SK-N-SH (cell line): ENCODE results near the gene TBX21. TPM values are rescaled to one million over a fixed set of nuclear protein-coding genes. Genes with fewer than 3 reads are reported as not detected.
A peak's percentile ranks its signal among the peaks of the same experiment; 100 is the strongest.

Experiments
- CTCF ChIA-PET: fragments of 300-600, 350-600 bp; formaldehyde crosslinking; extraction: SDS; loops from one replicate; lab custom pipeline; 2021; lab: Yijun Ruan, JAX
- POLR2A ChIA-PET: fragments of 350-600 bp; sonication (Branson Sonifier 250); formaldehyde crosslinking; extraction: SDS; loops from one replicate; lab custom pipeline; 2020; ENCODE audit warnings: antibody characterized with exemption, inconsistent platforms; lab: Yijun Ruan, JAX
- DNase-seq: peaks from one replicate; pipeline ENCODE4 v3.0.0; 2012
- H2AFZ ChIP-seq: fragments of 200-600 bp; sonication (generic); 2 replicates; pipeline ENCODE4 v1.8.1; 2016; ENCODE audit warnings: antibody characterized with exemption, mild to moderate bottlenecking, low read depth
- H3F3A ChIP-seq: fragments of 200-600 bp; sonication (generic); replicated peaks from 2 replicates; pipeline ENCODE3; 2016; ENCODE audit warnings: antibody characterized with exemption, mild to moderate bottlenecking; ENCODE audit not compliant: insufficient read depth
- H3K27ac ChIP-seq, 2 experiments: fragments of 200-500 bp in 1 of 2; fragments of 200-600 bp in 1 of 2; sonication (Bioruptor generic) in 1 of 2; sonication (generic), shearing (Covaris generic) in 1 of 2; 2 replicates each; pipeline versions ENCODE4 v1.5.1 to v1.6.1; 2014 to 2016; ENCODE audit warnings: low read depth in 2 of 2, inconsistent platforms in 1 of 2, low read length in 1 of 2, mild to moderate bottlenecking in 1 of 2, mixed read lengths in 1 of 2
- H3K27me3 ChIP-seq: fragments of 200-600 bp; sonication (generic), shearing (Covaris generic); 2 replicates; pipeline ENCODE4 v1.6.1; 2016; ENCODE audit warnings: mixed run types; ENCODE audit not compliant: insufficient read depth
- H3K36me3 ChIP-seq, 2 experiments: fragments of 200-500 bp in 1 of 2; fragments of 200-600 bp in 1 of 2; sonication (Bioruptor generic) in 1 of 2; sonication (generic) in 1 of 2; replicated peaks in 1 of 2; 2 replicates each; pipeline versions ENCODE3 to v1.5.1; 2014 to 2016; ENCODE audit warnings: low read length in 1 of 2, mild to moderate bottlenecking in 1 of 2; ENCODE audit not compliant: insufficient read depth in 2 of 2, control insufficient read depth in 1 of 2
- H3K4me1 ChIP-seq, 2 experiments: fragments of 200-500 bp in 1 of 2; fragments of 200-600 bp in 1 of 2; sonication (Bioruptor generic) in 1 of 2; sonication (generic), shearing (Covaris generic) in 1 of 2; 2 replicates each; pipeline versions ENCODE4 v1.5.1 to v1.6.1; 2014 to 2016; ENCODE audit warnings: low read depth in 1 of 2, low read length in 1 of 2, mixed run types in 1 of 2; ENCODE audit not compliant: insufficient read depth in 2 of 2, control insufficient read depth in 1 of 2
- H3K4me2 ChIP-seq: fragments of 200-600 bp; sonication (generic), shearing (Covaris generic); 2 replicates; pipeline ENCODE4 v1.6.1; 2017; ENCODE audit warnings: mixed run types
- H3K4me3 ChIP-seq, 2 experiments: fragments of 200-500 bp in 1 of 2; fragments of 200-600 bp in 1 of 2; sonication (Bioruptor generic) in 1 of 2; sonication (generic), shearing (Covaris generic) in 1 of 2; 2 replicates each; pipeline versions ENCODE4 v1.5.1 to v1.8.1; 2014 to 2016; ENCODE audit warnings: low read depth in 2 of 2, inconsistent platforms in 1 of 2, low read length in 1 of 2, mild to moderate bottlenecking in 1 of 2, mixed read lengths in 1 of 2, moderate library complexity in 1 of 2
- H3K79me2 ChIP-seq: fragments of 200-600 bp; sonication (generic); 2 replicates; pipeline ENCODE4 v1.8.1; 2017; ENCODE audit warnings: mild to moderate bottlenecking; ENCODE audit not compliant: insufficient read depth
- H3K9ac ChIP-seq: fragments of 200-600 bp; sonication (generic); 2 replicates; pipeline ENCODE4 v1.6.1; 2017; ENCODE audit warnings: mixed run types
- H3K9me2 ChIP-seq: fragments of 200-600 bp; sonication (generic); 2 replicates; pipeline ENCODE4 v1.6.1; 2017; ENCODE audit warnings: mixed run types
- H3K9me3 ChIP-seq: fragments of 200-600 bp; sonication (generic); 2 replicates; pipeline ENCODE4 v1.6.1; 2017; ENCODE audit warnings: mixed run types, mild to moderate bottlenecking, moderate library complexity
- H4K20me1 ChIP-seq: fragments of 200-600 bp; sonication (generic); 2 replicates; pipeline ENCODE4 v1.6.1; 2017; ENCODE audit warnings: mild to moderate bottlenecking, mixed run types; ENCODE audit not compliant: insufficient read depth
- EP300 ChIP-seq, 2 experiments: IDR thresholded peaks; 2 replicates each; pipeline versions ENCODE4 v1.4.0 to v1.6.1; 2012; ENCODE audit warnings: borderline replicate concordance in 1 of 2, low read depth in 1 of 2, low read length in 1 of 2
- FOSL2 ChIP-seq: IDR thresholded peaks from 2 replicates; pipeline ENCODE4 v1.4.0; 2012; ENCODE audit warnings: low read depth, mild to moderate bottlenecking, moderate library complexity, borderline replicate concordance
- MEF2A ChIP-seq: IDR thresholded peaks from 2 replicates; pipeline ENCODE4 v1.4.0; 2012; ENCODE audit warnings: low read depth, borderline replicate concordance
- RAD21 ChIP-seq: IDR thresholded peaks from 2 replicates; pipeline ENCODE4 v1.6.1; 2012; ENCODE audit warnings: mild to moderate bottlenecking, low read length
- SIN3A ChIP-seq: IDR thresholded peaks from 2 replicates; pipeline ENCODE4 v1.6.1; 2012; ENCODE audit warnings: low read depth, mild to moderate bottlenecking, low read length, moderate library complexity, borderline replicate concordance
- WGBS: methylation state at CpG from one replicate; pipeline ENCODE4 v1.1.6; 2017; ENCODE audit warnings: low lambda C conversion rate; 5-methylcytosine and 5-hydroxymethylcytosine counted together
- polyA plus RNA-seq, 3 experiments: library from polyadenylated mRNA; depleted of rRNA; stranded (reverse); fragments of >200 nt; gene quantifications; 2 replicates each; pipeline ENCODE4 v1.2.3, GENCODE V29; 2012
- TF ChIP-seq, protein P1 (sequence below): fragments of 200-600 bp; sonication (generic); IDR thresholded peaks from 2 replicates; pipeline ENCODE4 v1.6.1; 2017; ENCODE audit warnings: antibody characterized with exemption, mild to moderate bottlenecking, moderate library complexity
- TF ChIP-seq, protein P2 (sequence below): IDR thresholded peaks from 2 replicates; pipeline ENCODE4; 2012
- TF ChIP-seq, protein P3 (sequence below): fragments of 150-350 bp; IDR thresholded peaks from 2 replicates; pipeline ENCODE4 v1.6.1; 2017; ENCODE audit warnings: antibody characterized with exemption, low read length, low read depth, borderline replicate concordance

Gene TBX21
- polyA plus RNA-seq, 1 of the 3 experiments (the other 2 are of a cell fraction): not detected

DNA sequence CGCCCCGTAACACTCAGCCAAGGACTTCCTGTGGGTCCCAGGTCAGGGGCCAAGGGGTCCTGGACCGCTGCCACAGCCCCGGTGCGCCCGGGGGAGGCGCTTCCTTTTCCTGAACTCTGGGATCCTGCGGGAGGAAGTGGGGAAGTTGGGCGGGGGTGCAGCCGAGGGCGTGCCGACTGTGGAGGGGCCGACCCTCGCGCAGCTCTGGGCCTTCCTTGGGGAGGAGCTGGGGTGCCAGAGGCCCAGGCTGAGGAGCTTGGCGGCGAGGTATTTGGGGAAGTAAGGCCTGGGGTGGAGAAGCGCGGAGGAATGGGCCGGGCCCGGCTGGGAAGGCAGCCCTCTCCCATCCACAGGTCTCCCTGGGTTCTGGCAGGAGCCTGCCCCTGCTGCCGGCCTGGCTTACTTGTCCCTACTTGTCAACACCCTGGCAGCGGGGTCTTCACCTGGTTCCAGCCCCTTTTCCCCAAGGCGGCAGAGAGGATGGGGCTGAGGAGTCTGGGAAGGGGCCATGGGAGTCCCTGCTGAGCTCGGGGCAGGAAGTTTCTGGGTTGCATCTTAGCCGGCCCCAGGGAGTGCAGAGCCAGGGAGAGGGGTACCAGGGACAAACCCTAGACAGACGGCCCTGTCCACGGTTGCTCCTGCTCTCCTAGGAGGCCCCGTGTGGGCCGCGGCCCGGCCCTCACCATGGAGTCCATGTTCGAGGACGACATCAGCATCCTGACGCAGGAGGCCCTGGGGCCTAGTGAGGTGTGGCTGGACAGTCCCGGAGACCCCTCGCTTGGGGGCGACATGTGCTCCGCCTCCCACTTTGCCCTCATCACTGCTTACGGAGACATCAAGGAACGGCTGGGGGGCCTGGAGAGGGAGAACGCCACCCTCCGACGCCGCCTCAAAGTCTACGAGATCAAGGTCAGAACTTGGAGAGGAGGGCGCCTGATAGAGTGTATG is 37.3 kb upstream of the TBX21 start:
- WGBS: 88% methylated on average over 46 of the region's 47 CpGs
- H4K20me1 ChIP-seq: peaks cover 7% of the 10 kb centered on the region; the same call in 1 of the 2 replicates
- no peak overlapping the region; a peak in 1 of 4 replicates for H3K27ac ChIP-seq
- peak overlapping the region; percentile 14; the same call in 1 of the 2 replicates for H3K9ac ChIP-seq
- DNase-seq: no peak
- no peaks in the 10 kb centered on the region for H3K79me2 ChIP-seq
- H3F3A ChIP-seq: peaks cover 17% of the 10 kb centered on the region
- peaks cover 14 to 23% of the 10 kb centered on the region in 2 experiments; a peak in 3 of 4 replicates for H3K4me1 ChIP-seq
- H3K9me3 ChIP-seq: no peaks in the 10 kb centered on the region
- TF ChIP-seq RAD21: no peak
- TF ChIP-seq, protein P1, sequence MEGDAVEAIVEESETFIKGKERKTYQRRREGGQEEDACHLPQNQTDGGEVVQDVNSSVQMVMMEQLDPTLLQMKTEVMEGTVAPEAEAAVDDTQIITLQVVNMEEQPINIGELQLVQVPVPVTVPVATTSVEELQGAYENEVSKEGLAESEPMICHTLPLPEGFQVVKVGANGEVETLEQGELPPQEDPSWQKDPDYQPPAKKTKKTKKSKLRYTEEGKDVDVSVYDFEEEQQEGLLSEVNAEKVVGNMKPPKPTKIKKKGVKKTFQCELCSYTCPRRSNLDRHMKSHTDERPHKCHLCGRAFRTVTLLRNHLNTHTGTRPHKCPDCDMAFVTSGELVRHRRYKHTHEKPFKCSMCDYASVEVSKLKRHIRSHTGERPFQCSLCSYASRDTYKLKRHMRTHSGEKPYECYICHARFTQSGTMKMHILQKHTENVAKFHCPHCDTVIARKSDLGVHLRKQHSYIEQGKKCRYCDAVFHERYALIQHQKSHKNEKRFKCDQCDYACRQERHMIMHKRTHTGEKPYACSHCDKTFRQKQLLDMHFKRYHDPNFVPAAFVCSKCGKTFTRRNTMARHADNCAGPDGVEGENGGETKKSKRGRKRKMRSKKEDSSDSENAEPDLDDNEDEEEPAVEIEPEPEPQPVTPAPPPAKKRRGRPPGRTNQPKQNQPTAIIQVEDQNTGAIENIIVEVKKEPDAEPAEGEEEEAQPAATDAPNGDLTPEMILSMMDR: no peak
- no peak for TF ChIP-seq FOSL2
- TF ChIP-seq, protein P2, sequence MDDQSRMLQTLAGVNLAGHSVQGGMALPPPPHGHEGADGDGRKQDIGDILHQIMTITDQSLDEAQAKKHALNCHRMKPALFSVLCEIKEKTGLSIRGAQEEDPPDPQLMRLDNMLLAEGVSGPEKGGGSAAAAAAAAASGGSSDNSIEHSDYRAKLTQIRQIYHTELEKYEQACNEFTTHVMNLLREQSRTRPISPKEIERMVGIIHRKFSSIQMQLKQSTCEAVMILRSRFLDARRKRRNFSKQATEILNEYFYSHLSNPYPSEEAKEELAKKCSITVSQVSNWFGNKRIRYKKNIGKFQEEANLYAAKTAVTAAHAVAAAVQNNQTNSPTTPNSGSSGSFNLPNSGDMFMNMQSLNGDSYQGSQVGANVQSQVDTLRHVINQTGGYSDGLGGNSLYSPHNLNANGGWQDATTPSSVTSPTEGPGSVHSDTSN: no peak
- no peak for TF ChIP-seq MEF2A
- no peak for TF ChIP-seq EP300 (IDR thresholded peaks at IDR 0.05; ENCODE audit: borderline replicate concordance in 1 of 2, low read depth in 1 of 2, low read length in 1 of 2)
- TF ChIP-seq, protein P3, sequence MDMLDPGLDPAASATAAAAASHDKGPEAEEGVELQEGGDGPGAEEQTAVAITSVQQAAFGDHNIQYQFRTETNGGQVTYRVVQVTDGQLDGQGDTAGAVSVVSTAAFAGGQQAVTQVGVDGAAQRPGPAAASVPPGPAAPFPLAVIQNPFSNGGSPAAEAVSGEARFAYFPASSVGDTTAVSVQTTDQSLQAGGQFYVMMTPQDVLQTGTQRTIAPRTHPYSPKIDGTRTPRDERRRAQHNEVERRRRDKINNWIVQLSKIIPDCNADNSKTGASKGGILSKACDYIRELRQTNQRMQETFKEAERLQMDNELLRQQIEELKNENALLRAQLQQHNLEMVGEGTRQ: no peak
- no peak for TF ChIP-seq SIN3A
- CTCF ChIA-PET: interaction anchor here (1.2 to 11.3 kb wide), 9 partner anchors 17 to 107 kb away, joined by 3 to 211 read pairs (median 52); partner anchors contain the start of gene TBX21
- peak overlapping the region; percentile 97 for H3K4me2 ChIP-seq
- H3K4me3 ChIP-seq: peak overlapping the region; percentile 60 to 70; a peak in 3 of 4 replicates
- no peaks in the 10 kb centered on the region for H3K27me3 ChIP-seq
- POLR2A ChIA-PET: interaction anchor here (1.0 kb wide), 1 partner anchor 8 kb away, joined by 3 read pairs; no protein-coding TSS in a partner anchor
- peaks cover 7 to 14% of the 10 kb centered on the region in 2 experiments for H3K36me3 ChIP-seq
- no peaks in the 10 kb centered on the region for H3K9me2 ChIP-seq
- H2AFZ ChIP-seq: peak overlapping the region; percentile 28; the same call in 1 of the 2 replicates
